GM23338 (cell line): Measurements from ENCODE around the gene ASPM. TPM values are rescaled to one million over a fixed set of nuclear protein-coding genes. Genes with fewer than 3 reads are reported as not detected.

Source experiments
- ATAC-seq: fragments of 200-7000 bp; cut with Tn5 transposase; 3 replicates; pipeline ENCODE4 v1.9.1; 2020
- DNase-seq: peaks from one replicate; pipeline ENCODE4 v3.0.0-alpha.2; 2015; ENCODE audit warnings: low spot score
- H2AFZ ChIP-seq: fragments of 200-600 bp; sonication (generic); 2 replicates; pipeline ENCODE4 v1.8.0; 2016; ENCODE audit warnings: antibody characterized with exemption, mild to moderate bottlenecking, moderate library complexity
- H3F3A ChIP-seq: fragments of 200-600 bp; sonication (generic); replicated peaks from 2 replicates; pipeline ENCODE4 v1.8.0; 2017; ENCODE audit warnings: antibody characterized with exemption, mixed run types, low read depth
- H3K27ac ChIP-seq: fragments of 200-600 bp; sonication (generic); 2 replicates; pipeline ENCODE4 v1.6.1; 2016; ENCODE audit warnings: low read depth
- H3K27me3 ChIP-seq: fragments of 200-600 bp; sonication (generic); 2 replicates; pipeline ENCODE4 v1.8.0; 2016; ENCODE audit warnings: mild to moderate bottlenecking, mixed run types, moderate library complexity; ENCODE audit not compliant: insufficient read depth
- H3K36me3 ChIP-seq: fragments of 200-600 bp; sonication (generic); 2 replicates; pipeline ENCODE4 v1.8.0; 2016; ENCODE audit warnings: mild to moderate bottlenecking; ENCODE audit not compliant: insufficient read depth
- H3K4me1 ChIP-seq: fragments of 200-600 bp; sonication (generic); 2 replicates; pipeline ENCODE4 v1.8.0; 2016; ENCODE audit warnings: mild to moderate bottlenecking, moderate library complexity; ENCODE audit not compliant: insufficient read depth
- H3K4me2 ChIP-seq: fragments of 200-600 bp; sonication (generic); 2 replicates; pipeline ENCODE4 v1.7.1; 2017; ENCODE audit warnings: mixed run types
- H3K4me3 ChIP-seq: fragments of 200-600 bp; sonication (generic); 2 replicates; pipeline ENCODE4 v1.6.1; 2016; ENCODE audit warnings: mixed run types
- H3K79me2 ChIP-seq: fragments of 200-600 bp; sonication (generic); replicated peaks from 2 replicates; pipeline ENCODE4 v1.8.0; 2017; ENCODE audit warnings: mild to moderate bottlenecking; ENCODE audit not compliant: insufficient read depth
- H3K9me2 ChIP-seq: fragments of 200-600 bp; sonication (generic); 2 replicates; pipeline ENCODE4 v1.8.0; 2017; ENCODE audit not compliant: insufficient read depth
- H4K20me1 ChIP-seq: fragments of 200-600 bp; sonication (generic); replicated peaks from 2 replicates; pipeline ENCODE4 v1.8.0; 2017; ENCODE audit warnings: mild to moderate bottlenecking; ENCODE audit not compliant: insufficient read depth
- H3K27ac Mint-ChIP-seq: 2 replicates; pipeline ENCODE4 v1.8.0; 2020; ENCODE audit warnings: inconsistent platforms, mild to moderate bottlenecking, moderate library complexity, mixed read lengths
- H3K27me3 Mint-ChIP-seq: 3 replicates; pipeline ENCODE4 v1.8.0; 2022; ENCODE audit warnings: low read depth, mild to moderate bottlenecking, moderate library complexity, mixed read lengths, inconsistent platforms; ENCODE audit not compliant: insufficient read depth, poor library complexity
- H3K36me3 Mint-ChIP-seq: 3 replicates; pipeline ENCODE4 v1.8.0; 2021; ENCODE audit warnings: low read depth, mild to moderate bottlenecking, inconsistent platforms, moderate library complexity, mixed read lengths
- H3K4me1 Mint-ChIP-seq: 3 replicates; pipeline ENCODE4 v1.8.0; 2020; ENCODE audit warnings: mild to moderate bottlenecking, inconsistent platforms, mixed read lengths
- H3K4me3 Mint-ChIP-seq: 3 replicates; pipeline ENCODE4 v1.8.0; 2021; ENCODE audit warnings: moderate library complexity, mild to moderate bottlenecking, inconsistent platforms, mixed read lengths
- H3K9me3 Mint-ChIP-seq: 3 replicates; pipeline ENCODE4 v1.8.0; 2020; ENCODE audit warnings: moderate library complexity, mild to moderate bottlenecking, inconsistent platforms, mixed read lengths
- CREB1 ChIP-seq: fragments of 250-450 bp; sonication (Bioruptor Pico); IDR thresholded peaks from 2 replicates; pipeline ENCODE4 v1.5.0; 2020; ENCODE audit warnings: low read depth, mild to moderate bottlenecking, moderate library complexity
- CTCF ChIP-seq, 2 experiments: fragments of 200-600 bp in 1 of 2; sonication (generic) in 1 of 2; conservative IDR thresholded peaks; 2 replicates each; pipeline versions ENCODE4 v1.5.1 to v1.6.1; 2016 to 2017; ENCODE audit warnings: antibody characterized with exemption in 2 of 2, low read depth in 2 of 2, mild to moderate bottlenecking in 2 of 2, moderate library complexity in 1 of 2
- ETS1 ChIP-seq: IDR thresholded peaks from 2 replicates; pipeline ENCODE4 v1.6.1; 2016; ENCODE audit warnings: antibody characterized with exemption
- EZH2 ChIP-seq: fragments of 200-600 bp; sonication (generic); IDR thresholded peaks from one replicate; pipeline ENCODE4 v1.8.0; 2017; ENCODE audit warnings: antibody characterized with exemption, mild to moderate bottlenecking, low read depth; ENCODE audit not compliant: unreplicated experiment
- EZH2phosphoT487 ChIP-seq: fragments of 200-600 bp; sonication (generic); IDR thresholded peaks from one replicate; pipeline ENCODE4 v1.8.1; 2018; ENCODE audit warnings: antibody characterized with exemption; ENCODE audit not compliant: unreplicated experiment
- JUNB ChIP-seq: IDR thresholded peaks from one replicate; pipeline ENCODE4 v1.6.1; 2016; ENCODE audit warnings: antibody characterized with exemption; ENCODE audit not compliant: unreplicated experiment
- NANOG ChIP-seq: IDR thresholded peaks from 2 replicates; pipeline ENCODE4 v1.6.1; 2016; ENCODE audit warnings: antibody characterized with exemption, borderline replicate concordance
- POLR2AphosphoS5 ChIP-seq: IDR thresholded peaks from 2 replicates; pipeline ENCODE4 v1.6.1; 2016; ENCODE audit warnings: antibody characterized with exemption, low read depth
- REST ChIP-seq: IDR thresholded peaks from one replicate; pipeline ENCODE4 v1.6.1; 2018; ENCODE audit warnings: antibody characterized with exemption; ENCODE audit not compliant: unreplicated experiment
- STAT1 ChIP-seq: IDR thresholded peaks from one replicate; pipeline ENCODE4 v1.6.1; 2016; ENCODE audit warnings: antibody characterized with exemption; ENCODE audit not compliant: unreplicated experiment
- ZNF114 ChIP-seq: fragments of 250-450 bp; sonication (Bioruptor Pico); IDR thresholded peaks from 2 replicates; pipeline ENCODE4 v1.5.0; 2020; ENCODE audit warnings: mild to moderate bottlenecking, moderate library complexity
- ZNF331 ChIP-seq: fragments of 250-450 bp; sonication (Bioruptor Pico); IDR thresholded peaks from 2 replicates; pipeline ENCODE4 v1.5.0; 2020; ENCODE audit warnings: low read depth, mild to moderate bottlenecking, moderate library complexity
- polyA plus RNA-seq: library from polyadenylated mRNA; unstranded; fragments of >200 nt; fragmentation: Nextera tagmentation; extraction: Ambion mirVana; gene quantifications from 2 replicates; pipeline ENCODE4 v1.2.1, GENCODE V29; 2016
- total RNA-seq: library from RNA; depleted of rRNA; stranded (reverse); fragments of >200 nt; shearing (Covaris generic); gene quantifications from 2 replicates; pipeline ENCODE4 v1.2.3, GENCODE V29; 2014
- TF ChIP-seq, protein P1 (sequence below): fragments of 250-450 bp; sonication (Bioruptor Pico); IDR thresholded peaks from 2 replicates; pipeline ENCODE4 v1.5.0; 2020; ENCODE audit warnings: mild to moderate bottlenecking, moderate library complexity

ASPM gene
- total and polyA plus RNA-seq, 2 experiments from 2014 or later, result 36.8 to 64.9 TPM

DNA sequence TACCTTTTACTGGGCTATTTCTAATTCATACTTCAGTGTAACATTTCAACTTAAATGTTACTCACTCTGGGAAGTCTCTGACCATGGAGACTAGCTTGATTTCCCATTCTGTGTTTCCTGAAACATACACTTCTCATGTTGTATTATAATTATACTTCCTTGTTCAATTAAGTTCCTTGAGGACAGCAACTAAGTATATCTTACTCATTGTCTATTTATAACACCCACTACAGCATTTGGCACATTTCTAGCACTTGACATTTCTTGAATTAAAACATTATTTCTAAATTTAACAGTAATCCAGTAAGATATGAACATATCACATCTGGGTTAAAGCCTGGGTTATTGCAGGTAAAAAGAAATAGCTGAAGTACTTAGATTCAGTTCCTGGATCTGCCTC lies 47.0 kb downstream of the ASPM start:
- H3K36me3 Mint-ChIP-seq, result peaks cover 50% of the 10 kb centered on the region
- Histone ChIP-seq H3K36me3 (peaks cover 22% of the 10 kb centered on the region), H3K27ac (no peak overlapping the region), H4K20me1 (no peaks in the 10 kb centered on the region), H3K27me3 (no peaks in the 10 kb centered on the region), H3K4me2 (no peak overlapping the region), H3K9me2 (no peaks in the 10 kb centered on the region), H3K79me2 (no peaks in the 10 kb centered on the region), H3K4me3 (no peak overlapping the region), H3K4me1 (no peaks in the 10 kb centered on the region; the same call in 1 of the 2 replicates), H2AFZ (no peak overlapping the region), H3F3A (no peaks in the 10 kb centered on the region)
- H3K27ac Mint-ChIP-seq, result no peak overlapping the region
- no peak for ATAC-seq
- peaks cover 36% of the 10 kb centered on the region for H3K9me3 Mint-ChIP-seq
- H3K4me1 Mint-ChIP-seq, result 0 out of 3 replicates have a peak, but pooled peaks cover 2% of the 10 kb centered on the region
- no peak for DNase-seq
- TF ChIP-seq, protein P1, sequence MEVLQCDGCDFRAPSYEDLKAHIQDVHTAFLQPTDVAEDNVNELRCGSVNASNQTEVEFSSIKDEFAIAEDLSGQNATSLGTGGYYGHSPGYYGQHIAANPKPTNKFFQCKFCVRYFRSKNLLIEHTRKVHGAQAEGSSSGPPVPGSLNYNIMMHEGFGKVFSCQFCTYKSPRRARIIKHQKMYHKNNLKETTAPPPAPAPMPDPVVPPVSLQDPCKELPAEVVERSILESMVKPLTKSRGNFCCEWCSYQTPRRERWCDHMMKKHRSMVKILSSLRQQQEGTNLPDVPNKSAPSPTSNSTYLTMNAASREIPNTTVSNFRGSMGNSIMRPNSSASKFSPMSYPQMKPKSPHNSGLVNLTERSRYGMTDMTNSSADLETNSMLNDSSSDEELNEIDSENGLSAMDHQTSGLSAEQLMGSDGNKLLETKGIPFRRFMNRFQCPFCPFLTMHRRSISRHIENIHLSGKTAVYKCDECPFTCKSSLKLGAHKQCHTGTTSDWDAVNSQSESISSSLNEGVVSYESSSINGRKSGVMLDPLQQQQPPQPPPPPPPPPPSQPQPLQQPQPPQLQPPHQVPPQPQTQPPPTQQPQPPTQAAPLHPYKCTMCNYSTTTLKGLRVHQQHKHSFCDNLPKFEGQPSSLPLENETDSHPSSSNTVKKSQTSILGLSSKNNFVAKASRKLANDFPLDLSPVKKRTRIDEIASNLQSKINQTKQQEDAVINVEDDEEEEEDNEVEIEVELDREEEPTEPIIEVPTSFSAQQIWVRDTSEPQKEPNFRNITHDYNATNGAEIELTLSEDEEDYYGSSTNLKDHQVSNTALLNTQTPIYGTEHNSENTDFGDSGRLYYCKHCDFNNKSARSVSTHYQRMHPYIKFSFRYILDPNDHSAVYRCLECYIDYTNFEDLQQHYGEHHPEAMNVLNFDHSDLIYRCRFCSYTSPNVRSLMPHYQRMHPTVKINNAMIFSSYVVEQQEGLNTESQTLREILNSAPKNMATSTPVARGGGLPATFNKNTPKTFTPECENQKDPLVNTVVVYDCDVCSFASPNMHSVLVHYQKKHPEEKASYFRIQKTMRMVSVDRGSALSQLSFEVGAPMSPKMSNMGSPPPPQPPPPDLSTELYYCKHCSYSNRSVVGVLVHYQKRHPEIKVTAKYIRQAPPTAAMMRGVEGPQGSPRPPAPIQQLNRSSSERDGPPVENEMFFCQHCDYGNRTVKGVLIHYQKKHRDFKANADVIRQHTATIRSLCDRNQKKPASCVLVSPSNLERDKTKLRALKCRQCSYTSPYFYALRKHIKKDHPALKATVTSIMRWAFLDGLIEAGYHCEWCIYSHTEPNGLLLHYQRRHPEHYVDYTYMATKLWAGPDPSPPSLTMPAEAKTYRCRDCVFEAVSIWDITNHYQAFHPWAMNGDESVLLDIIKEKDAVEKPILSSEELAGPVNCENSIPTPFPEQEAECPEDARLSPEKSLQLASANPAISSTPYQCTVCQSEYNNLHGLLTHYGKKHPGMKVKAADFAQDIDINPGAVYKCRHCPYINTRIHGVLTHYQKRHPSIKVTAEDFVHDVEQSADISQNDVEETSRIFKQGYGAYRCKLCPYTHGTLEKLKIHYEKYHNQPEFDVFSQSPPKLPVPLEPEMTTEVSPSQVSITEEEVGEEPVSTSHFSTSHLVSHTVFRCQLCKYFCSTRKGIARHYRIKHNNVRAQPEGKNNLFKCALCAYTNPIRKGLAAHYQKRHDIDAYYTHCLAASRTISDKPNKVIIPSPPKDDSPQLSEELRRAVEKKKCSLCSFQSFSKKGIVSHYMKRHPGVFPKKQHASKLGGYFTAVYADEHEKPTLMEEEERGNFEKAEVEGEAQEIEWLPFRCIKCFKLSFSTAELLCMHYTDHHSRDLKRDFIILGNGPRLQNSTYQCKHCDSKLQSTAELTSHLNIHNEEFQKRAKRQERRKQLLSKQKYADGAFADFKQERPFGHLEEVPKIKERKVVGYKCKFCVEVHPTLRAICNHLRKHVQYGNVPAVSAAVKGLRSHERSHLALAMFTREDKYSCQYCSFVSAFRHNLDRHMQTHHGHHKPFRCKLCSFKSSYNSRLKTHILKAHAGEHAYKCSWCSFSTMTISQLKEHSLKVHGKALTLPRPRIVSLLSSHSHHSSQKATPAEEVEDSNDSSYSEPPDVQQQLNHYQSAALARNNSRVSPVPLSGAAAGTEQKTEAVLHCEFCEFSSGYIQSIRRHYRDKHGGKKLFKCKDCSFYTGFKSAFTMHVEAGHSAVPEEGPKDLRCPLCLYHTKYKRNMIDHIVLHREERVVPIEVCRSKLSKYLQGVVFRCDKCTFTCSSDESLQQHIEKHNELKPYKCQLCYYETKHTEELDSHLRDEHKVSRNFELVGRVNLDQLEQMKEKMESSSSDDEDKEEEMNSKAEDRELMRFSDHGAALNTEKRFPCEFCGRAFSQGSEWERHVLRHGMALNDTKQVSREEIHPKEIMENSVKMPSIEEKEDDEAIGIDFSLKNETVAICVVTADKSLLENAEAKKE (CRISPR knock-in tag), result no peak
- TF ChIP-seq CTCF (conservative IDR thresholded peaks at IDR 0.05; ENCODE audit: low read depth in 2 of 2), result no peak
- TF ChIP-seq CREB1, result no peak
- TF ChIP-seq STAT1, result no peak
- no peak for TF ChIP-seq POLR2AphosphoS5
- no peak for TF ChIP-seq EZH2
- TF ChIP-seq NANOG, result no peak
- no peak for TF ChIP-seq ETS1
- no peak for TF ChIP-seq ZNF331 (CRISPR knock-in tag)
- no peak for TF ChIP-seq EZH2phosphoT487
- no peak for TF ChIP-seq JUNB
- TF ChIP-seq ZNF114 (CRISPR knock-in tag), result no peak
- TF ChIP-seq REST, result no peak
- no peaks in the 10 kb centered on the region for H3K27me3 Mint-ChIP-seq
- no peak overlapping the region for H3K4me3 Mint-ChIP-seq
